ENCODE measurements around the gene LHX3. TPM values are rescaled to one million over a fixed set of nuclear protein-coding genes. Genes with fewer than 3 reads are reported as not detected.

Gene LHX3
- total RNA-seq, 1 donor from 2014 or later, result not detected

DNA sequence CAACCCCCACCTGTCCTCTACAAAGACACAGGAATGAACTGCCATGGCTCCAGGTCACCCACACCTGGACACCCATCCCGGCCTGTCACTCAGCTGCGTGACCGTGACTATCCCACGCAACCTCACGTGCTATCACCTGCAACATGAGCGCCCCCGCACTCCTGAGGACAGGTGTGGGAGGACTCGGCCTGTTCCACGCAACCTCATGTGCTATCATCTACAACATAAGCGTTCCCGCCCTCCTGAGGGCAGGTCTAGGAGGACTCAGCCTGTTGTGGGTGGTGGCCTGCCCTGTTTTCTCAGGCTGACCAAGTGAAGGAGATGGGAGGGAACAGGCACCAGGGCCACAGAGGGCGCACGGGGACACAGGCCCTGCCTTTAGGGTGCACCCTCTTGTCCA lies 36.6 kb upstream of the LHX3 start:
- Histone ChIP-seq H3K9ac (ENCODE audit: low read length) (no peak overlapping the region), H3K36me3 (ENCODE audit: insufficient read depth, low read length) (no peaks in the 10 kb centered on the region), H3K27me3 (ENCODE audit: insufficient read depth, low read length) (peaks cover under 1% of the 10 kb centered on the region), H3K27ac (ENCODE audit: low read depth, low read length) (no peak overlapping the region), H3K4me2 (ENCODE audit: low read length) (no peak overlapping the region), H3K9me3 (ENCODE audit: insufficient read depth, low read depth, low read length) (no peaks in the 10 kb centered on the region), H4K20me1 (ENCODE audit: insufficient read depth, low read length) (peaks cover 83% of the 10 kb centered on the region), H3K4me1 (ENCODE audit: insufficient read depth, low read length) (peaks cover 15% of the 10 kb centered on the region), H3K79me2 (ENCODE audit: insufficient read depth, low read length) (peaks cover 54% of the 10 kb centered on the region), H3K4me3 (ENCODE audit: insufficient read depth, low read depth, low read length) (no peak overlapping the region), H2AFZ (ENCODE audit: low read depth, low read length) (no peak overlapping the region)
- Mint-ChIP-seq H3K27ac (ENCODE audit: unreplicated experiment) (no peak overlapping the region), H3K36me3 (ENCODE audit: low read depth, unreplicated experiment) (peaks cover 3% of the 10 kb centered on the region), H3K4me3 (ENCODE audit: unreplicated experiment) (no peak overlapping the region), H3K4me1 (ENCODE audit: low read depth, unreplicated experiment) (peaks cover 31% of the 10 kb centered on the region), H3K9me3 (ENCODE audit: unreplicated experiment) (no peaks in the 10 kb centered on the region), H3K27me3 (ENCODE audit: low read depth, unreplicated experiment) (no peaks in the 10 kb centered on the region)
- FAIRE-seq (no peak), DNase-seq (ENCODE audit: low read depth) (no peak)
- no peak for TF ChIP-seq EZH2 (IDR thresholded peaks at IDR 0.05; ENCODE audit: insufficient read depth, low read length)
- TF ChIP-seq, protein P1, sequence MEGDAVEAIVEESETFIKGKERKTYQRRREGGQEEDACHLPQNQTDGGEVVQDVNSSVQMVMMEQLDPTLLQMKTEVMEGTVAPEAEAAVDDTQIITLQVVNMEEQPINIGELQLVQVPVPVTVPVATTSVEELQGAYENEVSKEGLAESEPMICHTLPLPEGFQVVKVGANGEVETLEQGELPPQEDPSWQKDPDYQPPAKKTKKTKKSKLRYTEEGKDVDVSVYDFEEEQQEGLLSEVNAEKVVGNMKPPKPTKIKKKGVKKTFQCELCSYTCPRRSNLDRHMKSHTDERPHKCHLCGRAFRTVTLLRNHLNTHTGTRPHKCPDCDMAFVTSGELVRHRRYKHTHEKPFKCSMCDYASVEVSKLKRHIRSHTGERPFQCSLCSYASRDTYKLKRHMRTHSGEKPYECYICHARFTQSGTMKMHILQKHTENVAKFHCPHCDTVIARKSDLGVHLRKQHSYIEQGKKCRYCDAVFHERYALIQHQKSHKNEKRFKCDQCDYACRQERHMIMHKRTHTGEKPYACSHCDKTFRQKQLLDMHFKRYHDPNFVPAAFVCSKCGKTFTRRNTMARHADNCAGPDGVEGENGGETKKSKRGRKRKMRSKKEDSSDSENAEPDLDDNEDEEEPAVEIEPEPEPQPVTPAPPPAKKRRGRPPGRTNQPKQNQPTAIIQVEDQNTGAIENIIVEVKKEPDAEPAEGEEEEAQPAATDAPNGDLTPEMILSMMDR (IDR thresholded peaks at IDR 0.05; ENCODE audit: insufficient read depth, low read depth, low read length), result no peak

DNA sequence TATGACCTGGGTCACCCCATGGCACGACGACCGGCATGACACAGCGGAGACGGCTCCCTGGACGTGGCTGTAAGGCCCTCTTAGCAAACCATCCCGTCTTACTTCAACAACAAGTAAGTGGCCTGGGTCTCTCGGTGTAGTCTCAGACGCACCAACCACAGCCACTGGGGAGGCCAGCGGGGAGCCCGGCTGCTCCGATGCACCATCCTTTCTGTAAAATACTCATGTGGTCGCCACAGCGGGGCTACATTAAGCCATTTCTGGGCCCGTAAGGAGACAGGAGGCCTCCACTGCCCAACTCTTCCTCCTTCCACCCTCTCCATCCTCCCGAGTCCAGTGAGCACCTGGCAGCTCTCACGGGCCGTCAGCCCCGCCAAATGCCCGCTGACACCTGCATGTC lies 36.0 kb upstream of the LHX3 start:
- TF ChIP-seq EZH2 (IDR thresholded peaks at IDR 0.05; ENCODE audit: insufficient read depth, low read length), result no peak
- TF ChIP-seq, protein P1 (IDR thresholded peaks at IDR 0.05; ENCODE audit: insufficient read depth, low read depth, low read length), result no peak
- H3K4me3 ChIP-seq (ENCODE audit: insufficient read depth, low read depth, low read length), result no peak overlapping the region
- no peak for DNase-seq (ENCODE audit: low read depth)
- H4K20me1 ChIP-seq (ENCODE audit: insufficient read depth, low read length), result peaks cover 89% of the 10 kb centered on the region
- Mint-ChIP-seq H3K9me3 (ENCODE audit: unreplicated experiment) (no peaks in the 10 kb centered on the region), H3K27me3 (ENCODE audit: low read depth, unreplicated experiment) (no peaks in the 10 kb centered on the region), H3K27ac (ENCODE audit: unreplicated experiment) (no peak overlapping the region), H3K4me1 (ENCODE audit: low read depth, unreplicated experiment) (peaks cover 31% of the 10 kb centered on the region), H3K4me3 (ENCODE audit: unreplicated experiment) (no peak overlapping the region), H3K36me3 (ENCODE audit: low read depth, unreplicated experiment) (peaks cover 8% of the 10 kb centered on the region)
- H3K27ac ChIP-seq (ENCODE audit: low read depth, low read length), result no peak overlapping the region
- no peak overlapping the region for H3K4me2 ChIP-seq (ENCODE audit: low read length)
- no peaks in the 10 kb centered on the region for H3K36me3 ChIP-seq (ENCODE audit: insufficient read depth, low read length)
- peaks cover 54% of the 10 kb centered on the region for H3K79me2 ChIP-seq (ENCODE audit: insufficient read depth, low read length)
- peaks cover 15% of the 10 kb centered on the region for H3K4me1 ChIP-seq (ENCODE audit: insufficient read depth, low read length)
- no peaks in the 10 kb centered on the region for H3K9me3 ChIP-seq (ENCODE audit: insufficient read depth, low read depth, low read length)
- H2AFZ ChIP-seq (ENCODE audit: low read depth, low read length), result no peak overlapping the region
- no peak overlapping the region for H3K9ac ChIP-seq (ENCODE audit: low read length)
- no peaks in the 10 kb centered on the region for H3K27me3 ChIP-seq (ENCODE audit: insufficient read depth, low read length)
- FAIRE-seq, result no peak

DNA sequence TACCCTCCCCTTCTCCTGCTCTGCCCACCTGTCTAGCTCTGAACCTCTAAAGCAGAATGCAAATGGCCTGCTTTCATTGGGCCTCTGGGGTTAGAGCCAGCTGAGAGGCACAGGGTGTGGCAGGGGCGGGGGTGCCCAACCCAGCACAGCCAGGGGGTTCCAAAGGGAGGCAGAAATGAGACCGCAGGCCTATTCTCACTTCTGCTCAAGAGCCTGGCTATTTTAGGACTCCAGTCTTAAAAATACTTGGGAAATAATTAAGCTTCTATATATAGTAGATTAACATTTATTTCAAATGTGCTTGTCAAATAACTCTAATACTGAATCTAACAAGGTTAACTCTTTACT lies 35.0 kb upstream of the LHX3 start:
- Mint-ChIP-seq H3K27me3 (ENCODE audit: low read depth, unreplicated experiment) (no peaks in the 10 kb centered on the region), H3K4me3 (ENCODE audit: unreplicated experiment) (no peak overlapping the region), H3K27ac (ENCODE audit: unreplicated experiment) (no peak overlapping the region), H3K9me3 (ENCODE audit: unreplicated experiment) (no peaks in the 10 kb centered on the region), H3K36me3 (ENCODE audit: low read depth, unreplicated experiment) (peaks cover 14% of the 10 kb centered on the region), H3K4me1 (ENCODE audit: low read depth, unreplicated experiment) (peaks cover 30% of the 10 kb centered on the region)
- Histone ChIP-seq H3K27me3 (ENCODE audit: insufficient read depth, low read length) (no peaks in the 10 kb centered on the region), H2AFZ (ENCODE audit: low read depth, low read length) (no peak overlapping the region), H3K9ac (ENCODE audit: low read length) (no peak overlapping the region), H3K27ac (ENCODE audit: low read depth, low read length) (no peak overlapping the region), H4K20me1 (ENCODE audit: insufficient read depth, low read length) (peaks cover 92% of the 10 kb centered on the region), H3K36me3 (ENCODE audit: insufficient read depth, low read length) (no peaks in the 10 kb centered on the region), H3K4me3 (ENCODE audit: insufficient read depth, low read depth, low read length) (no peak overlapping the region), H3K4me1 (ENCODE audit: insufficient read depth, low read length) (peaks cover 14% of the 10 kb centered on the region), H3K9me3 (ENCODE audit: insufficient read depth, low read depth, low read length) (no peaks in the 10 kb centered on the region), H3K4me2 (ENCODE audit: low read length) (no peak overlapping the region), H3K79me2 (ENCODE audit: insufficient read depth, low read length) (peaks cover 54% of the 10 kb centered on the region)
- FAIRE-seq, result no peak
- no peak for TF ChIP-seq EZH2 (IDR thresholded peaks at IDR 0.05; ENCODE audit: insufficient read depth, low read length)
- TF ChIP-seq, protein P1 (IDR thresholded peaks at IDR 0.05; ENCODE audit: insufficient read depth, low read depth, low read length), result no peak
- DNase-seq (ENCODE audit: low read depth), result no peak
